Caco-2 (cell line): ENCODE measurements around the gene CNDP2. TPM values are rescaled to one million over a fixed set of nuclear protein-coding genes. Genes with fewer than 3 reads are reported as not detected.

Source experiments
- BruUV-seq: library from RNA; stranded (reverse); fragments of 400-500 nt; replicated peaks from 2 replicates; lab custom pipeline; 2021; lab: Mats Ljungman, UMichigan
- CTCF ChIA-PET: fragments of 300-600 bp; sonication (Branson Sonifier 250); formaldehyde crosslinking; loops from one replicate; lab custom pipeline; 2022; ENCODE audit warnings: antibody characterized with exemption; lab: Charles Lee
- POLR2A ChIA-PET: fragments of 300-600 bp; sonication (Branson Sonifier 250); formaldehyde crosslinking; loops from one replicate; lab custom pipeline; 2022; ENCODE audit warnings: antibody characterized with exemption; lab: Charles Lee
- DNase-seq, 2 experiments: peaks; one replicate each; pipeline versions ENCODE4 v3.0.0 to v3.0.0-alpha.2; 2020 to 2022
- H3K27me3 ChIP-seq: replicated peaks from 2 replicates; pipeline ENCODE4 v1.6.0; 2011; ENCODE audit warnings: low read length; ENCODE audit not compliant: control insufficient read depth, insufficient read depth
- H3K36me3 ChIP-seq: 2 replicates; pipeline ENCODE4 v1.5.1; 2011; ENCODE audit warnings: low read length; ENCODE audit not compliant: control insufficient read depth, insufficient read depth
- H3K4me1 ChIP-seq: fragments of 250-450 bp; sonication (Bioruptor Pico); 2 replicates; pipeline ENCODE4 v1.5.1; 2020; ENCODE audit warnings: mild to moderate bottlenecking
- H3K4me3 ChIP-seq: 2 replicates; pipeline ENCODE4 v1.5.1; 2011; ENCODE audit warnings: low read depth, mild to moderate bottlenecking, control low read depth, low read length
- H3K9me3 ChIP-seq: fragments of 250-450 bp; sonication (Bioruptor Pico); 2 replicates; pipeline ENCODE4 v1.5.1; 2020; ENCODE audit warnings: mild to moderate bottlenecking, moderate library complexity
- H3K27ac Mint-ChIP-seq: one replicate; pipeline ENCODE4 v1.8.0; 2022; ENCODE audit warnings: mixed read lengths; ENCODE audit not compliant: unreplicated experiment
- H3K27me3 Mint-ChIP-seq: one replicate; pipeline ENCODE4 v1.8.0; 2022; ENCODE audit warnings: mixed read lengths; ENCODE audit not compliant: insufficient read depth, unreplicated experiment
- H3K36me3 Mint-ChIP-seq: one replicate; pipeline ENCODE4 v1.8.0; 2022; ENCODE audit warnings: mild to moderate bottlenecking, mixed read lengths; ENCODE audit not compliant: insufficient read depth, unreplicated experiment
- H3K4me1 Mint-ChIP-seq: one replicate; pipeline ENCODE4 v1.8.0; 2022; ENCODE audit warnings: low read depth, mixed read lengths; ENCODE audit not compliant: unreplicated experiment
- H3K4me3 Mint-ChIP-seq: one replicate; pipeline ENCODE4 v1.8.0; 2022; ENCODE audit warnings: mild to moderate bottlenecking, moderate library complexity, mixed read lengths; ENCODE audit not compliant: unreplicated experiment
- H3K9me3 Mint-ChIP-seq: one replicate; pipeline ENCODE4 v1.8.0; 2022; ENCODE audit warnings: mixed read lengths; ENCODE audit not compliant: unreplicated experiment
- CTCF ChIP-seq, 2 experiments: fragments of 200-600 bp in 1 of 2; IDR thresholded peaks; 1 replicate in 1 of 2; 2 replicates in 1 of 2; pipeline versions ENCODE4 v1.5.1 to v1.8.0; 2011 to 2022; ENCODE audit warnings: antibody characterized with exemption in 1 of 2, control low read depth in 1 of 2, inconsistent platforms in 1 of 2, low read depth in 1 of 2, low read length in 1 of 2, mild to moderate bottlenecking in 1 of 2, moderate library complexity in 1 of 2; ENCODE audit not compliant: insufficient read depth in 1 of 2, severe bottlenecking in 1 of 2, unreplicated experiment in 1 of 2
- intact Hi-C: fragments of 100-400 bp; cut with micrococcal nuclease; formaldehyde crosslinking; loops from one replicate; pipeline ENCODE4 v1.10.0; 2022; ENCODE audit not compliant: unreplicated experiment
- total RNA-seq: library from RNA; stranded (reverse); gene quantifications from 2 replicates; pipeline ENCODE4 v1.2.3, GENCODE V29; 2022

The CNDP2 gene
- total RNA-seq, 1 experiment from 2014 or later, result 113 TPM

- Mint-ChIP-seq H3K36me3 (no peaks in the 10 kb centered on the region), H3K4me3 (no peak overlapping the region), H3K9me3 (no peaks in the 10 kb centered on the region), H3K27me3 (peaks cover 7% of the 10 kb centered on the region), H3K27ac (no peak overlapping the region), H3K4me1 (no peaks in the 10 kb centered on the region)
- intact Hi-C loops, result loop anchor here (10.0 kb wide), 1 partner anchor 58 kb away; no protein-coding TSS in a partner anchor
- no peak overlapping the region for H3K4me3 ChIP-seq
- ChIA-PET POLR2A (no interaction called here), CTCF (no interaction called here)
- no TSS peak for BruUV-seq
- TF ChIP-seq CTCF (IDR thresholded peaks at IDR 0.05; ENCODE audit: insufficient read depth in 1 of 2, low read depth in 1 of 2, low read length in 1 of 2, severe bottlenecking in 1 of 2, unreplicated experiment in 1 of 2), result no peak
- no peaks in the 10 kb centered on the region for H3K27me3 ChIP-seq
- peaks cover 3% of the 10 kb centered on the region; the same call in 1 of the 2 replicates for H3K4me1 ChIP-seq
- DNase-seq, result no peak
- no peaks in the 10 kb centered on the region for H3K9me3 ChIP-seq
- H3K36me3 ChIP-seq, result no peaks in the 10 kb centered on the region
Observed at GRCh38 chr18:74453016-74453566, 43.1 kb upstream of the CNDP2 start.

GRCh38 chr18:74453642-74454198 lies 42.4 kb upstream of the CNDP2 start:
- Histone ChIP-seq H3K36me3 (no peaks in the 10 kb centered on the region), H3K4me3 (no peak overlapping the region), H3K4me1 (peaks cover 3% of the 10 kb centered on the region; the same call in 1 of the 2 replicates), H3K9me3 (no peaks in the 10 kb centered on the region), H3K27me3 (no peaks in the 10 kb centered on the region)
- BruUV-seq, result no TSS peak
- ChIA-PET POLR2A (no interaction called here), CTCF (no interaction called here)
- no peak overlapping the region for H3K27ac Mint-ChIP-seq
- peaks cover 10% of the 10 kb centered on the region for H3K27me3 Mint-ChIP-seq
- no peak overlapping the region for H3K4me3 Mint-ChIP-seq
- no peak for TF ChIP-seq CTCF (IDR thresholded peaks at IDR 0.05; ENCODE audit: insufficient read depth in 1 of 2, low read depth in 1 of 2, low read length in 1 of 2, severe bottlenecking in 1 of 2, unreplicated experiment in 1 of 2)
- intact Hi-C loops, result loop anchor here (10.0 kb wide), 1 partner anchor 59 kb away; no protein-coding TSS in a partner anchor
- no peak for DNase-seq
- no peaks in the 10 kb centered on the region for H3K36me3 Mint-ChIP-seq
- H3K4me1 Mint-ChIP-seq, result no peaks in the 10 kb centered on the region
- H3K9me3 Mint-ChIP-seq, result no peaks in the 10 kb centered on the region

- no TSS peak for BruUV-seq
- POLR2A ChIA-PET, result no interaction called here
- no peak overlapping the region for H3K4me3 ChIP-seq
- intact Hi-C loops, result loop anchor here (10.0 kb wide), 1 partner anchor 60 kb away; no protein-coding TSS in a partner anchor
- no peak for DNase-seq
- peaks cover 10% of the 10 kb centered on the region for H3K27me3 Mint-ChIP-seq
- H3K27ac Mint-ChIP-seq, result no peak overlapping the region
- H3K4me1 Mint-ChIP-seq, result no peaks in the 10 kb centered on the region
- no peaks in the 10 kb centered on the region for H3K36me3 ChIP-seq
- no peak for TF ChIP-seq CTCF (IDR thresholded peaks at IDR 0.05; ENCODE audit: insufficient read depth in 1 of 2, low read depth in 1 of 2, low read length in 1 of 2, severe bottlenecking in 1 of 2, unreplicated experiment in 1 of 2)
- peaks cover 3% of the 10 kb centered on the region; the same call in 1 of the 2 replicates for H3K4me1 ChIP-seq
- no peaks in the 10 kb centered on the region for H3K36me3 Mint-ChIP-seq
- no peak overlapping the region for H3K4me3 Mint-ChIP-seq
- H3K27me3 ChIP-seq, result no peaks in the 10 kb centered on the region
- H3K9me3 ChIP-seq, result no peaks in the 10 kb centered on the region
- CTCF ChIA-PET, result no interaction called here
- no peaks in the 10 kb centered on the region for H3K9me3 Mint-ChIP-seq
Observed at GRCh38 chr18:74454279-74454751, 41.8 kb upstream of the CNDP2 start.
